ENCODE data around the gene MESD. TPM values are rescaled to one million over a fixed set of nuclear protein-coding genes. Genes with fewer than 3 reads are reported as not detected.

The MESD gene
- total RNA-seq, 3 donors from 2014 or later (not counting 1 experiment from before 2014, with no cell fraction given) = 14.7 to 26.0 (median 24.5) TPM

DNA sequence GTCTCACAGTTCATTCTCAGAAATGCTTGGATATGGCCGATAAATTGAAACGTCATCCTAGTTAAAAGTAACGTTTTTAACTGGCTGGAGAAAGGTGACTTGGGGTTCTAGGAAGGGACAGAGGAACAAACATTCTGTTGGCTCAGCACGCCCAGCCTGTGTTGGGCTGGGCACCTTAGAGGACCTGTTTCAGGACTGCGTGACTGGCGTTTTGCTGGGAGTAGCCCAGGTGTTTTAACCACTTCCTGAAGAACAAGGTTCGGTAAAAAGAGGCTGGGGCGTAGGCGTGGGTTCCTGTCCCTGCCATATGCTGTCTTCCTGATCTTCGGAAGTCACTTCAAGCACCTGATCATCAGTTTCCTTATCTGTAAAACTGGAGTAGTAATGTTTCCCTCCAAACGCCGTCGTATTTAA, 10.0 kb upstream of the MESD start:
- H3K9me3 ChIP-seq (ENCODE audit: control insufficient read depth, insufficient read depth, low read length) = no peaks in the 10 kb centered on the region
- Mint-ChIP-seq H3K36me3 (no peaks in the 10 kb centered on the region), H3K27me3 (ENCODE audit: low read depth in 2 of 2) (no peaks in the 10 kb centered on the region), H3K4me1 (peaks cover 33 to 39% of the 10 kb centered on the region in 2 donors), H3K9me3 (no peaks in the 10 kb centered on the region), H3K27ac (peak overlapping the region; percentile 94 to 96), H3K4me3 (peak overlapping the region; percentile 94)
- DNase-seq (peak in 1 of 2 donors; percentile 81), ATAC-seq (no peak)
- intact Hi-C loops (cut with micrococcal nuclease) = loop anchor here (1.0 kb wide), 1 partner anchor 9 kb away; no protein-coding TSS in a partner anchor
- TF ChIP-seq, protein P1, sequence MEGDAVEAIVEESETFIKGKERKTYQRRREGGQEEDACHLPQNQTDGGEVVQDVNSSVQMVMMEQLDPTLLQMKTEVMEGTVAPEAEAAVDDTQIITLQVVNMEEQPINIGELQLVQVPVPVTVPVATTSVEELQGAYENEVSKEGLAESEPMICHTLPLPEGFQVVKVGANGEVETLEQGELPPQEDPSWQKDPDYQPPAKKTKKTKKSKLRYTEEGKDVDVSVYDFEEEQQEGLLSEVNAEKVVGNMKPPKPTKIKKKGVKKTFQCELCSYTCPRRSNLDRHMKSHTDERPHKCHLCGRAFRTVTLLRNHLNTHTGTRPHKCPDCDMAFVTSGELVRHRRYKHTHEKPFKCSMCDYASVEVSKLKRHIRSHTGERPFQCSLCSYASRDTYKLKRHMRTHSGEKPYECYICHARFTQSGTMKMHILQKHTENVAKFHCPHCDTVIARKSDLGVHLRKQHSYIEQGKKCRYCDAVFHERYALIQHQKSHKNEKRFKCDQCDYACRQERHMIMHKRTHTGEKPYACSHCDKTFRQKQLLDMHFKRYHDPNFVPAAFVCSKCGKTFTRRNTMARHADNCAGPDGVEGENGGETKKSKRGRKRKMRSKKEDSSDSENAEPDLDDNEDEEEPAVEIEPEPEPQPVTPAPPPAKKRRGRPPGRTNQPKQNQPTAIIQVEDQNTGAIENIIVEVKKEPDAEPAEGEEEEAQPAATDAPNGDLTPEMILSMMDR (IDR thresholded peaks at IDR 0.05) = no peak
- peak overlapping the region; percentile 98 for H3K27ac ChIP-seq (ENCODE audit: low read length)
- under 1% methylated on average over 12 of the region's 13 CpGs for WGBS (ENCODE audit: insufficient coverage)
- H3K36me3 ChIP-seq (ENCODE audit: control insufficient read depth, insufficient read depth, low read length) = peaks cover 4% of the 10 kb centered on the region
- no peaks in the 10 kb centered on the region for H3K27me3 ChIP-seq (ENCODE audit: control insufficient read depth, insufficient read depth, low read length)
- peak overlapping the region; percentile 94 for H3K4me3 ChIP-seq (ENCODE audit: low read length)
- peaks cover 20% of the 10 kb centered on the region for H3K4me1 ChIP-seq (ENCODE audit: control insufficient read depth, insufficient read depth, low read length)

DNA sequence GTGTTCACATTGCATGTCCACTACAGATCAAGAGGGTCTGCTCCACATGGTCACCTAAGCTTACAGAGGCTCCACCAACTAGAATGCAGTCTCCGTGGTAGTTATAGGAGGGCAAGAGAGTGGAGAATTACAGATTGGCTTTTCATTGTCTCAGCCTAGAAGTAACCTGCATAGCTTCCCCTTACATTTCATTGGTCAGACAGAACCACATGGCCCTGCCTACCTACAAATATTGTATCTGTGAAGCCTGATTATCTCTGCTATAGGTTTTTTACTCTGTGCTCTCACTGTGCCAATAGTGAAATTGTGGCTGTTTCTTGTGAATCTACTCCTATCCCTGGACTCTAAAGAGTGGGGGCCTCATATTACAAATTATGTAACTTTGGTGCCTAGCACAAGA, 8.6 kb upstream of the MESD start:
- H3K36me3 ChIP-seq (ENCODE audit: control insufficient read depth, insufficient read depth, low read length) = peaks cover 3% of the 10 kb centered on the region
- intact Hi-C loops (cut with micrococcal nuclease) = no loop called here
- H3K27ac Mint-ChIP-seq = peak overlapping the region; percentile 70 to 96
- ATAC-seq (no peak), DNase-seq (peak in 1 of 2 donors; percentile 36)
- H3K4me3 ChIP-seq (ENCODE audit: low read length) = no peak overlapping the region
- no peaks in the 10 kb centered on the region for H3K36me3 Mint-ChIP-seq
- H3K9me3 Mint-ChIP-seq = no peaks in the 10 kb centered on the region
- H3K4me3 Mint-ChIP-seq = peak overlapping the region; percentile 56
- peaks cover 20 to 25% of the 10 kb centered on the region in 2 donors for H3K4me1 Mint-ChIP-seq
- H3K9me3 ChIP-seq (ENCODE audit: control insufficient read depth, insufficient read depth, low read length) = no peaks in the 10 kb centered on the region
- H3K4me1 ChIP-seq (ENCODE audit: control insufficient read depth, insufficient read depth, low read length) = peaks cover 17% of the 10 kb centered on the region
- TF ChIP-seq, protein P1 (IDR thresholded peaks at IDR 0.05) = no peak
- 100% methylated on average over 1 of the region's 1 CpG for WGBS (ENCODE audit: insufficient coverage)
- no peaks in the 10 kb centered on the region for H3K27me3 Mint-ChIP-seq (ENCODE audit: low read depth in 2 of 2)
- peak overlapping the region; percentile 6 for H3K27ac ChIP-seq (ENCODE audit: low read length)
- H3K27me3 ChIP-seq (ENCODE audit: control insufficient read depth, insufficient read depth, low read length) = no peaks in the 10 kb centered on the region

DNA sequence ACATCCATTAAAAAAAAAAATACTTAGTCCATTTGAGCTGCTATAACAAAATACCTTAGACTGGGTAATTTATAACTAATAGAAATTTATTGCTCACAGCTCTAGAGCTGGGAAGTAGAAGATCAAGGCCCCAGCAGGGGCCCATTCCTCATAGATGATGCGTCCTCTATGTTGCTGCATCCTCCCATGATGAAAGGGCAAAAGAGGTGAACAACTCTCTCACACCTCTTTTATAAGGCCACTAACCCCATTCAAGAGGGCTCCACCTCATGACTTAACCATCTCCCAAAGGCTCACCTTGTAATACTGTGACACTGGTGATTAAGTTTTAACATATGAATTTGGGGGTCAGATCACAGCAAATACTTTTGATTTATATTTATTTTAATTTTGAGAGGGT, 8.1 kb upstream of the MESD start:
- WGBS (ENCODE audit: insufficient coverage) = 100% methylated on average over 1 of the region's 1 CpG
- H3K9me3 Mint-ChIP-seq = no peaks in the 10 kb centered on the region

More for the DNA sequence above, 8.1 kb upstream of the MESD start:
- Histone ChIP-seq H3K9me3 (ENCODE audit: control insufficient read depth, insufficient read depth, low read length) (no peaks in the 10 kb centered on the region), H3K4me3 (ENCODE audit: low read length) (no peak overlapping the region), H3K36me3 (ENCODE audit: control insufficient read depth, insufficient read depth, low read length) (no peaks in the 10 kb centered on the region), H3K4me1 (ENCODE audit: control insufficient read depth, insufficient read depth, low read length) (peaks cover 13% of the 10 kb centered on the region), H3K27me3 (ENCODE audit: control insufficient read depth, insufficient read depth, low read length) (no peaks in the 10 kb centered on the region), H3K27ac (ENCODE audit: low read length) (no peak overlapping the region)
- no peaks in the 10 kb centered on the region for H3K27me3 Mint-ChIP-seq (ENCODE audit: low read depth in 2 of 2)
- H3K4me1 Mint-ChIP-seq = peaks cover 18 to 25% of the 10 kb centered on the region in 2 donors
- intact Hi-C loops (cut with micrococcal nuclease) = no loop called here
- ATAC-seq (no peak), DNase-seq (no peak)
- no peaks in the 10 kb centered on the region for H3K36me3 Mint-ChIP-seq
- TF ChIP-seq, protein P1 (IDR thresholded peaks at IDR 0.05) = no peak
- H3K27ac Mint-ChIP-seq = no peak overlapping the region
- H3K4me3 Mint-ChIP-seq = no peak overlapping the region

All from natural killer cell (primary cell).